Activated CD8-positive, alpha-beta T cell treated with anti-CD3 and anti-CD28 coated beads for 36 hours (primary cell): ENCODE measurements around the gene GPC6. TPM values are rescaled to one million over a fixed set of nuclear protein-coding genes. Genes with fewer than 3 reads are reported as not detected.

Experiments used
- ATAC-seq: fragments of 200-7000 bp; cut with Tn5 transposase; one replicate; pipeline ENCODE4 v1.10.0; 2021; ENCODE audit warnings: mild to moderate bottlenecking, moderate library complexity
- CTCF ChIA-PET: fragments of 350-600 bp; sonication (Branson Sonifier 250); formaldehyde crosslinking; loops from one replicate; lab custom pipeline; 2021; ENCODE audit warnings: antibody characterized with exemption; lab: Charles Lee
- POLR2A ChIA-PET: fragments of 350-600 bp; sonication (Branson Sonifier 250); formaldehyde crosslinking; loops from one replicate; lab custom pipeline; 2021; ENCODE audit warnings: antibody characterized with exemption; lab: Charles Lee
- DNase-seq: peaks from one replicate; pipeline ENCODE4 v3.0.0-alpha.2; 2020
- H3K27ac Mint-ChIP-seq: one replicate; pipeline ENCODE4 v1.8.0; 2021; ENCODE audit warnings: mild to moderate bottlenecking, mixed read lengths
- H3K27me3 Mint-ChIP-seq: one replicate; pipeline ENCODE4 v1.8.0; 2021; ENCODE audit warnings: mixed read lengths
- H3K36me3 Mint-ChIP-seq: one replicate; pipeline ENCODE4 v1.8.0; 2021; ENCODE audit warnings: low read depth, mixed read lengths
- H3K4me1 Mint-ChIP-seq: one replicate; pipeline ENCODE4 v1.8.0; 2021; ENCODE audit warnings: low read depth, mixed read lengths
- H3K4me3 Mint-ChIP-seq: one replicate; pipeline ENCODE4 v1.8.0; 2021; ENCODE audit warnings: mild to moderate bottlenecking, moderate library complexity, mixed read lengths
- H3K9me3 Mint-ChIP-seq: one replicate; pipeline ENCODE4 v1.8.0; 2021; ENCODE audit warnings: mixed read lengths
- intact Hi-C: fragments of 100-400 bp; cut with micrococcal nuclease; formaldehyde crosslinking; loops from one replicate; pipeline ENCODE4 v1.10.0; 2022
- total RNA-seq, 2 experiments: library from RNA; stranded (reverse); gene quantifications; one replicate each; pipeline ENCODE4 v1.2.3, GENCODE V29; 2021
- TF ChIP-seq, protein P1 (sequence below): fragments of 200-600 bp; IDR thresholded peaks from one replicate; pipeline ENCODE4 v1.8.0; 2022; ENCODE audit warnings: antibody characterized with exemption, mild to moderate bottlenecking

The GPC6 gene
- total RNA-seq, 2 experiments from 2014 or later = not detected

DNA sequence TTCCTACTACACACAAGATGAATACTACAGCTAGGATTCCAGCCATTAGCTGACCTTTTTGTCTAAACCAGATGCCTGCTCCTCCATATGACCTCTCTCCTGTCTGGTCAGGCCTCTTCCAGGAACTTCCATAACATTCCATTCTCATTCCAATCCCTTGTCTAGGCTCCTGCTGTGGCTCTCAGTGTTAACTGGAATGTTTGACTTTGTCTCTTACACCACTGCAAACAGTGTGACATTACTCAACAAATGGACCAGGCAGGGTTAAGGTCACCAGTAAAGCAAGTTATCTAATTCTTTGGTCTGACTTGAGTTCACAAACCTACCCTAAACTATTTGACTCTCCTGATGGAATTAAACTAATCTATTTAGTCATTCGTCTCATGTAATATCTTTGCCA lies 2.1 kb upstream of the GPC6 start:
- ChIA-PET CTCF (no interaction called here), POLR2A (no interaction called here)
- TF ChIP-seq, protein P1, sequence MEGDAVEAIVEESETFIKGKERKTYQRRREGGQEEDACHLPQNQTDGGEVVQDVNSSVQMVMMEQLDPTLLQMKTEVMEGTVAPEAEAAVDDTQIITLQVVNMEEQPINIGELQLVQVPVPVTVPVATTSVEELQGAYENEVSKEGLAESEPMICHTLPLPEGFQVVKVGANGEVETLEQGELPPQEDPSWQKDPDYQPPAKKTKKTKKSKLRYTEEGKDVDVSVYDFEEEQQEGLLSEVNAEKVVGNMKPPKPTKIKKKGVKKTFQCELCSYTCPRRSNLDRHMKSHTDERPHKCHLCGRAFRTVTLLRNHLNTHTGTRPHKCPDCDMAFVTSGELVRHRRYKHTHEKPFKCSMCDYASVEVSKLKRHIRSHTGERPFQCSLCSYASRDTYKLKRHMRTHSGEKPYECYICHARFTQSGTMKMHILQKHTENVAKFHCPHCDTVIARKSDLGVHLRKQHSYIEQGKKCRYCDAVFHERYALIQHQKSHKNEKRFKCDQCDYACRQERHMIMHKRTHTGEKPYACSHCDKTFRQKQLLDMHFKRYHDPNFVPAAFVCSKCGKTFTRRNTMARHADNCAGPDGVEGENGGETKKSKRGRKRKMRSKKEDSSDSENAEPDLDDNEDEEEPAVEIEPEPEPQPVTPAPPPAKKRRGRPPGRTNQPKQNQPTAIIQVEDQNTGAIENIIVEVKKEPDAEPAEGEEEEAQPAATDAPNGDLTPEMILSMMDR = no peak
- ATAC-seq (no peak), DNase-seq (no peak)
- no peaks in the 10 kb centered on the region for H3K4me1 Mint-ChIP-seq
- H3K27ac Mint-ChIP-seq = no peak overlapping the region
- intact Hi-C loops = no loop called here
- peaks cover 35% of the 10 kb centered on the region for H3K27me3 Mint-ChIP-seq
- H3K36me3 Mint-ChIP-seq = no peaks in the 10 kb centered on the region
- no peak overlapping the region for H3K4me3 Mint-ChIP-seq
- H3K9me3 Mint-ChIP-seq = no peaks in the 10 kb centered on the region

DNA sequence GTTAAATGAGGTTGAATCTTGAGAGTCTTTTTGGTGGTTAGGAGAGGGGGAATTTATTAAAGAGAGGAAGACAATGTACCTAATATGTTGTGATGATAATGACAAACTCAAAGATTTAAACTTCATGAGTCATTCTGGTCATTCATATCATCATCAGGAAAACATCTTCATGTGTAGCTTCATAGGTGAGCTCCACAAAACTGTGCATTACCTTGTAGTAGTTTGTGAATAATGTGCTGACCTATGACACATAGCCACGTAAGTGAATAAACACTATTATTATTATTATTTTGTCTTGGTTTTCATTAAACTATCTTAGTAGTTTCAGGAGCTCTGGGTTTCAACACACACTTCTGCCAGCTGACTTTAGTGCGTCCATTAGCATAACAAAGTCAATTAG lies 997 bp upstream of the GPC6 start:
- Mint-ChIP-seq H3K9me3 (no peaks in the 10 kb centered on the region), H3K4me3 (no peak overlapping the region), H3K27ac (no peak overlapping the region), H3K4me1 (no peaks in the 10 kb centered on the region), H3K27me3 (peaks cover 41% of the 10 kb centered on the region), H3K36me3 (no peaks in the 10 kb centered on the region)
- ChIA-PET CTCF (no interaction called here), POLR2A (no interaction called here)
- DNase-seq (no peak), ATAC-seq (no peak)
- TF ChIP-seq, protein P1 = no peak
- intact Hi-C loops = no loop called here

DNA sequence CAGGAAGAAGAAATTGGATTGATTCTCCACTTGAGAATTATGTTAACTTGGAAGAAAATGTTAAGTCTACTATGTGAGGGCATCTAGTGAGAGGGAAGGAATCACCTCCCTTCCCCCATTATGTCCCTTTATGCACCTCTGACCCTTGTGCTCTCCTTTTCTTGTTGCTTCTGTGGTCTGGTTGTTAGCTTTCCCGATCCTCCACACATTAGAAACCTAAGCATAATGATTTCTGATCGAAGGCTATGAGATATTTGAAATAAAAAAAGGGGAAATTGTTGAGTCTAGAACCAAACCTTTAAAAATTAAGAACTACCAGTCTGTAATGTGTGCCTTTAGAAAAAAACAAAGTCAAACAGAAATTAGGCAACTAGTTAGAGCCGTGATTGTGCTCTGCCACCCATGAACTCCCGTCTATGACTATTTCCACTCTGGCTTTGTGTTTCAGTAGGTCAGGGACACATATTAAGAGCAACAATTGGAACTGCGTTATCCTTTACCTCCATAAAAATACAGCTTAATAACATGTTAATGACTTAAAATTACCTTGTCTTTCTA lies 463 bp upstream of the GPC6 start:
- DNase-seq = no peak
- H3K27me3 Mint-ChIP-seq = peaks cover 42% of the 10 kb centered on the region
- H3K27ac Mint-ChIP-seq = no peak overlapping the region
- no peaks in the 10 kb centered on the region for H3K4me1 Mint-ChIP-seq
- intact Hi-C loops = no loop called here
- TF ChIP-seq, protein P1 = no peak
- CTCF ChIA-PET = no interaction called here
- H3K9me3 Mint-ChIP-seq = no peaks in the 10 kb centered on the region
- no peak overlapping the region for H3K4me3 Mint-ChIP-seq
- no peaks in the 10 kb centered on the region for H3K36me3 Mint-ChIP-seq
- no peak for ATAC-seq
- POLR2A ChIA-PET = no interaction called here

DNA sequence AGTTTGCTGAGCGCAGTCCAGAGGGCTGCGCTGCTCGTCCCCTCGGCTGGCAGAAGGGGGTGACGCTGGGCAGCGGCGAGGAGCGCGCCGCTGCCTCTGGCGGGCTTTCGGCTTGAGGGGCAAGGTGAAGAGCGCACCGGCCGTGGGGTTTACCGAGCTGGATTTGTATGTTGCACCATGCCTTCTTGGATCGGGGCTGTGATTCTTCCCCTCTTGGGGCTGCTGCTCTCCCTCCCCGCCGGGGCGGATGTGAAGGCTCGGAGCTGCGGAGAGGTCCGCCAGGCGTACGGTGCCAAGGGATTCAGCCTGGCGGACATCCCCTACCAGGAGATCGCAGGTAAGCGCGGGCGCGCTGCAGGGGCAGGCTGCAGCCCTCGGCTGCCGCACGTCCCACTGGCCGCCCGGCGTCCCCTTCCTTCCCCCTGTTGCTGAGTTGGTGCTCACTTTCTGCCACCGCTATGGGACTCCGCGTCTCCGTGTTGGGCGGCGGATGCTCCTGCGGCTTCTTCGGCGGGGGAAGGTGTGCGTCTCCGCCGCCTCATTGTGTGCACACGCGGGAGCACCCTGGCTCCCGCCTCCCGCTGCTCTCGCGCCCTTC lies 772 bp downstream of the GPC6 start:
- no peaks in the 10 kb centered on the region for H3K36me3 Mint-ChIP-seq
- CTCF ChIA-PET = no interaction called here
- no peaks in the 10 kb centered on the region for H3K9me3 Mint-ChIP-seq
- peaks cover 45% of the 10 kb centered on the region for H3K27me3 Mint-ChIP-seq
- no peak overlapping the region for H3K27ac Mint-ChIP-seq
- POLR2A ChIA-PET = no interaction called here
- H3K4me1 Mint-ChIP-seq = no peaks in the 10 kb centered on the region
- intact Hi-C loops = no loop called here
- ATAC-seq = no peak
- no peak for DNase-seq
- H3K4me3 Mint-ChIP-seq = no peak overlapping the region
- TF ChIP-seq, protein P1 = no peak

DNA sequence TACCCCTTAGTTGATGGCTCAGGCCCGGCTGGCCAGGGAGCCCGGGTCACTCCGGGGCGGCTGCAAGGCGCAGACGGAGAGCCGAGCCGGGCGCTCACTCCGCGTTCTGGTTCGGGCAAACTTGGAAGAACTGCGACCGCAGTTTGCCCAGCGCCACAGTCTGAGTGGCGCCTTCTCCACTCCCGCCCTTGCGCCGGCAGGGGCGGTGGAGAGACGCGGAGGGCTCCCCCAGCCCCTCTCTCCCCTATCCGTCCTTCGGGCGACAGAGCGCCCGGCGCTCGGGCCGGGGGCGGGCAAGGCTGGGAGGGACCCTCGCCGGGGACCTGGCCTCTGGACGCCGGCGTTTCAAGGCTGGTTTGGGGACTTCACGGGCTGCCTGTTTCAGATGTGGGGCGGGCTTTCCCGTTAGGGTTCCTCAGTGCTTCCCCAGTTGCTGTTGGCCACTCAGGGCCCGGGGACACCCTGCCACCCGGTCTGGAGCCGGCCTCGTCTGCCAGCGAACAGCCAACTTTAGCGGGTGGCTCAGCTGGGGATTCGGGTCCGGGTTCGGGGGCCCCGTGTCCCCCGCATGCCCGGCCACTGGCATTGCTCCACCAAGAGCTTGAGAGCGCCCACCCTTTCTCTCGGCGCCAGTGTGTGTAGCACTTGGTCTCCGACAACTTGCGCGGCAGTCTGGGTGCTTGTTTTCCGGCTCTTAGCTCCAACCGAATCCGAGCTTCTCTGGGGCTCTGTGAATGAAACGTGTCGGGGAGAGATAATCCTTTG lies 1.5 kb downstream of the GPC6 start:
- Mint-ChIP-seq H3K9me3 (no peaks in the 10 kb centered on the region), H3K36me3 (no peaks in the 10 kb centered on the region), H3K27me3 (peaks cover 45% of the 10 kb centered on the region), H3K27ac (no peak overlapping the region), H3K4me1 (no peaks in the 10 kb centered on the region), H3K4me3 (no peak overlapping the region)
- ChIA-PET POLR2A (no interaction called here), CTCF (no interaction called here)
- intact Hi-C loops = no loop called here
- ATAC-seq (no peak), DNase-seq (no peak)
- TF ChIP-seq, protein P1 = no peak
